Measurements from ENCODE around the gene PLA2G4B.

PLA2G4B gene

GRCh38 chr15:41809526-41810220, 29.0 kb upstream of the PLA2G4B start:
- DNase-seq, result no peak

GRCh38 chr15:41810651-41811431, 27.8 kb upstream of the PLA2G4B start:
- no peak for DNase-seq

GRCh38 chr15:41811432-41812195, 27.0 kb upstream of the PLA2G4B start:
- peak; percentile 51 for DNase-seq

GRCh38 chr15:41812820-41813375, 25.7 kb upstream of the PLA2G4B start:
- no peak for DNase-seq

GRCh38 chr15:41813426-41813825, 25.2 kb upstream of the PLA2G4B start:
- no peak for DNase-seq

- no peak for DNase-seq
Measured at GRCh38 chr15:41814534-41814933, 24.1 kb upstream of the PLA2G4B start.

- DNase-seq, result no peak
Measured at GRCh38 chr15:41816788-41817187, 21.9 kb upstream of the PLA2G4B start.

GRCh38 chr15:41817327-41817726, 21.3 kb upstream of the PLA2G4B start:
- DNase-seq, result no peak

GRCh38 chr15:41817781-41818180, 20.9 kb upstream of the PLA2G4B start:
- DNase-seq, result no peak

- DNase-seq, result no peak
Measured at GRCh38 chr15:41819455-41820050, 19.1 kb upstream of the PLA2G4B start.

GRCh38 chr15:41820791-41821423, 17.7 kb upstream of the PLA2G4B start:
- DNase-seq, result no peak

- DNase-seq, result no peak
Measured at GRCh38 chr15:41821831-41822230, 16.8 kb upstream of the PLA2G4B start.

GRCh38 chr15:41822471-41822870, 16.2 kb upstream of the PLA2G4B start:
- DNase-seq, result no peak

GRCh38 chr15:41822957-41823356, 15.7 kb upstream of the PLA2G4B start:
- DNase-seq, result no peak

- no peak for DNase-seq
Measured at GRCh38 chr15:41823502-41823901, 15.1 kb upstream of the PLA2G4B start.

- no peak for DNase-seq
Measured at GRCh38 chr15:41824062-41824745, 14.4 kb upstream of the PLA2G4B start.

GRCh38 chr15:41825145-41825544, 13.5 kb upstream of the PLA2G4B start:
- DNase-seq, result no peak

- DNase-seq, result no peak
Measured at GRCh38 chr15:41825572-41826535, 12.8 kb upstream of the PLA2G4B start.

GRCh38 chr15:41827290-41827879, 11.3 kb upstream of the PLA2G4B start:
- DNase-seq, result no peak

All from KG1 (cell line).